ENCODE data around the gene POU2F3.

DNA sequence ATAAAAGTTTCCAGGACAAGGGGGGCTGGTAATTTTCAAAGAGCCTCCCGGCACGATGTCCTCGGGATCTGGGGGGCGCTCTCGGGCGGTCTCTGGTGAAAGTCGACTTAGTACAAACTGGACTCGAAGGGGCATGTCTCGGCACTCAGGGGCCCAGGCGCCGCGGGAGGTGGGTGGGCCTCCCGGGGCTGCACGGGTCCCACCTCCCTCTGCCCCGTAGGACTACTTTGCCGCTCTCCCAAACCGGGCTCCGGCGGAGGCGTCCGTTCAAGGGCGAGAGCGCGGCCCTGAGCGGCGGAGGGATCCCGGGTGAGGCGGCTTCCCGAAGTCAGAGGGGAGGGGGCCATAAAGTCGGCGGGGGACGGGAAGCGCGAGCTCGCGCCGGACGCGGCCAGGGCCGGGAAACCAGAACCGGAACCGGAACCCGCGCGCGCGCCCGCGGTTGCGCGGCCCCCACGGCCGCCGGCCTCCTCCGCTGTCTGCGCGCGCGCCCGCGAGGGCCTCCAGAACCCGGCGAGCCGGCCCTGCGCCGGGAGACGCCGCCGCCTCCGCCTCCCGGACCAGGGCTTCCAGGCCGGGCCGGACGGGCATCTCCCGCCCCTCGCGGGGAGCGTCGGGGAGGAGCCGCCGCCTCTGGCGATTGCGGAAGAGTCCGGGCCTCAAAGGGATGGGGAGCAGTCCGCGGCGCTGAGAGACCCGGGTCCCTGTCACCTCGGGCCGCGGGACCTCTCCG, 96.1 kb downstream of the POU2F3 start, which contains the start of gene ARHGEF12:
- no peak for TF ChIP-seq EZH2 (IDR thresholded peaks at IDR 0.05; ENCODE audit: insufficient read depth, poor library complexity, severe bottlenecking)
- no peak for TF ChIP-seq EZH2phosphoT487 (IDR thresholded peaks at IDR 0.05; ENCODE audit: insufficient read depth, low read depth)
